Astrocyte (in vitro differentiated cells and primary cell): ENCODE results near the gene TAS2R42. TPM values are rescaled to one million over a fixed set of nuclear protein-coding genes. Genes with fewer than 3 reads are reported as not detected.

Experiments used
- DNase-seq: peaks from one replicate; pipeline ENCODE4 v3.0.0-alpha.2; 2010; ENCODE audit warnings: low read depth
- FAIRE-seq: peaks from 2 replicates; lab custom pipeline; 2011; peaks lifted over from hg19 to GRCh38; lab: Jason Lieb, UNC
- H2AFZ ChIP-seq: 2 replicates; pipeline ENCODE4 v1.6.0; 2012; ENCODE audit warnings: low read depth, low read length, inconsistent platforms
- H3K27ac ChIP-seq: 2 replicates; pipeline ENCODE4 v1.5.1; 2011; ENCODE audit warnings: low read depth, low read length, inconsistent platforms
- H3K27me3 ChIP-seq: 2 replicates; pipeline ENCODE4 v1.6.0; 2011; ENCODE audit warnings: low read length, inconsistent platforms; ENCODE audit not compliant: insufficient read depth
- H3K36me3 ChIP-seq: 2 replicates; pipeline ENCODE4 v1.5.1; 2011; ENCODE audit warnings: low read length, inconsistent platforms; ENCODE audit not compliant: insufficient read depth
- H3K4me1 ChIP-seq: 2 replicates; pipeline ENCODE4 v1.5.1; 2011; ENCODE audit warnings: low read length, inconsistent platforms; ENCODE audit not compliant: insufficient read depth
- H3K4me2 ChIP-seq: 2 replicates; pipeline ENCODE4 v1.6.0; 2012; ENCODE audit warnings: low read length, inconsistent platforms
- H3K4me3 ChIP-seq: 2 replicates; pipeline ENCODE4 v1.5.1; 2011; ENCODE audit warnings: low read depth, mild to moderate bottlenecking, low read length, inconsistent platforms; ENCODE audit not compliant: insufficient read depth
- H3K79me2 ChIP-seq: 2 replicates; pipeline ENCODE4 v1.6.0; 2012; ENCODE audit warnings: mild to moderate bottlenecking, low read length, inconsistent platforms; ENCODE audit not compliant: insufficient read depth
- H3K9ac ChIP-seq: 2 replicates; pipeline ENCODE4 v1.6.0; 2012; ENCODE audit warnings: mild to moderate bottlenecking, low read length, inconsistent platforms
- H3K9me3 ChIP-seq: 2 replicates; pipeline ENCODE4 v1.5.1; 2012; ENCODE audit warnings: low read depth, mild to moderate bottlenecking, low read length, inconsistent platforms; ENCODE audit not compliant: insufficient read depth
- H4K20me1 ChIP-seq: 2 replicates; pipeline ENCODE4 v1.6.0; 2012; ENCODE audit warnings: low read length, inconsistent platforms; ENCODE audit not compliant: insufficient read depth
- H3K27ac Mint-ChIP-seq: one replicate; pipeline ENCODE4 v1.8.0; 2021; ENCODE audit warnings: mild to moderate bottlenecking, mixed read lengths; ENCODE audit not compliant: unreplicated experiment
- H3K27me3 Mint-ChIP-seq: one replicate; pipeline ENCODE4 v1.8.0; 2021; ENCODE audit warnings: low read depth, mixed read lengths; ENCODE audit not compliant: unreplicated experiment
- H3K36me3 Mint-ChIP-seq: one replicate; pipeline ENCODE4 v1.8.0; 2021; ENCODE audit warnings: low read depth, mixed read lengths; ENCODE audit not compliant: unreplicated experiment
- H3K4me1 Mint-ChIP-seq: one replicate; pipeline ENCODE4 v1.8.0; 2021; ENCODE audit warnings: low read depth, mixed read lengths; ENCODE audit not compliant: unreplicated experiment
- H3K4me3 Mint-ChIP-seq: one replicate; pipeline ENCODE4 v1.8.0; 2021; ENCODE audit warnings: mild to moderate bottlenecking, moderate library complexity, mixed read lengths; ENCODE audit not compliant: unreplicated experiment
- H3K9me3 Mint-ChIP-seq: one replicate; pipeline ENCODE4 v1.8.0; 2021; ENCODE audit warnings: mild to moderate bottlenecking, mixed read lengths; ENCODE audit not compliant: unreplicated experiment
- CTCF ChIP-seq: IDR thresholded peaks from 2 replicates; pipeline ENCODE4 v1.5.1; 2011; ENCODE audit warnings: low read depth, mild to moderate bottlenecking, inconsistent platforms, low read length, moderate library complexity; ENCODE audit not compliant: insufficient read depth
- EZH2 ChIP-seq: IDR thresholded peaks from 2 replicates; pipeline ENCODE4 v1.6.1; 2012; ENCODE audit warnings: mild to moderate bottlenecking, low read length, inconsistent platforms; ENCODE audit not compliant: insufficient read depth
- total RNA-seq: library from RNA; stranded (reverse); gene quantifications from 2 replicates; pipeline ENCODE4 v1.2.1, GENCODE V29; 2021

Gene TAS2R42
- total RNA-seq, 1 donor from 2014 or later, result not detected

- Histone ChIP-seq H3K79me2 (no peaks in the 10 kb centered on the region), H3K4me3 (no peak overlapping the region), H3K4me1 (no peaks in the 10 kb centered on the region), H3K4me2 (no peak overlapping the region), H3K9ac (no peak overlapping the region), H3K9me3 (no peaks in the 10 kb centered on the region), H3K27me3 (peaks cover 5% of the 10 kb centered on the region), H3K27ac (no peak overlapping the region), H3K36me3 (no peaks in the 10 kb centered on the region), H4K20me1 (no peaks in the 10 kb centered on the region), H2AFZ (no peak overlapping the region)
- Mint-ChIP-seq H3K36me3 (no peaks in the 10 kb centered on the region), H3K27ac (no peak overlapping the region), H3K4me3 (no peak overlapping the region), H3K4me1 (no peaks in the 10 kb centered on the region), H3K27me3 (no peaks in the 10 kb centered on the region), H3K9me3 (no peaks in the 10 kb centered on the region)
- DNase-seq (no peak), FAIRE-seq (no peak)
- no peak for TF ChIP-seq EZH2
- no peak for TF ChIP-seq CTCF
These were observed 40.6 kb upstream of the TAS2R42 start for GRCh38 chr12:11227373-11227772.

DNA sequence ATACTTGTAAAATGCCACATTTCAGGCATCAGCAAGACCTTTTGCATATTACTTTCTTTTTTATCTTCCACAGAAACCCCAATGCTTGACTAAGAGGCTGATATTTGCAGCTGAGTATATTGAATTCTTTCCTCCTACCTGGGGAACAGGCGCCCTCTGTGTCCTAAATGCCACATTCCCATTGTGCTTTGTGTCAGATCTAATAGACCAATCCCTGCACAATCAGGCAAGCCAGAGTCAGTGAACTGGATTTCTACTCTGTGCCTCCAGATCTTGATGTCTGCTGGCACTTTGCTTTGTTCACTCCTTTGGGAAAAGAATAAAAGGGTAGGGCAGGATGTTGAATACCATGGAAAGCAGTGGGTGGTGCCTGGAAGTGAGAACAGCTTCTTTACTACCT is 22.4 kb upstream of the TAS2R42 start:
- H3K36me3 Mint-ChIP-seq, result no peaks in the 10 kb centered on the region
- no peaks in the 10 kb centered on the region for H3K79me2 ChIP-seq

More for the DNA sequence above, 22.4 kb upstream of the TAS2R42 start:
- no peak for DNase-seq
- no peaks in the 10 kb centered on the region for H3K4me1 ChIP-seq
- no peaks in the 10 kb centered on the region for H3K27me3 Mint-ChIP-seq
- H3K4me2 ChIP-seq, result no peak overlapping the region
- H3K4me3 ChIP-seq, result no peak overlapping the region
- no peak overlapping the region for H3K9ac ChIP-seq
- no peaks in the 10 kb centered on the region for H3K4me1 Mint-ChIP-seq
- no peak overlapping the region for H3K27ac Mint-ChIP-seq
- no peaks in the 10 kb centered on the region for H3K27me3 ChIP-seq
- H3K36me3 ChIP-seq, result no peaks in the 10 kb centered on the region
- H3K9me3 ChIP-seq, result no peaks in the 10 kb centered on the region
- TF ChIP-seq CTCF, result no peak
- no peak for TF ChIP-seq EZH2
- no peak overlapping the region for H3K4me3 Mint-ChIP-seq
- no peaks in the 10 kb centered on the region for H4K20me1 ChIP-seq
- H3K27ac ChIP-seq, result no peak overlapping the region
- peaks cover 6% of the 10 kb centered on the region for H3K9me3 Mint-ChIP-seq
- no peak for FAIRE-seq
- no peak overlapping the region for H2AFZ ChIP-seq
